Mucosa of descending colon (tissue), 3 donors: ENCODE data around the gene DDX55. TPM values are rescaled to one million over a fixed set of nuclear protein-coding genes. Genes with fewer than 3 reads are reported as not detected.
"Not testable (repeated sequence)": the region's sequence is repeated elsewhere in the genome, so short reads cannot be mapped to it uniquely, and the experiment has no call there.

Source experiments
- ATAC-seq: fragments of 200-7000 bp; cut with Tn5 transposase; one replicate; pipeline ENCODE4 v1.9.1; 2020; ENCODE audit warnings: mild to moderate bottlenecking, moderate library complexity
- DNase-seq, 3 donors: peaks; one replicate each; pipeline ENCODE4 v3.0.0-alpha.2; 2020
- H3K36me3 ChIP-seq: fragments of 200-600 bp; one replicate; pipeline ENCODE4 v1.8.0; 2021; ENCODE audit warnings: low read depth, mild to moderate bottlenecking
- H3K4me1 ChIP-seq: fragments of 200-600 bp; one replicate; pipeline ENCODE4 v1.8.0; 2021; ENCODE audit warnings: low read depth, mild to moderate bottlenecking
- H3K4me3 ChIP-seq: fragments of 200-600 bp; one replicate; pipeline ENCODE4 v1.8.0; 2021; ENCODE audit warnings: mild to moderate bottlenecking
- H3K9me3 ChIP-seq: fragments of 200-600 bp; one replicate; pipeline ENCODE4 v1.8.0; 2021; ENCODE audit warnings: mild to moderate bottlenecking
- CTCF ChIP-seq: fragments of 200-600 bp; IDR thresholded peaks from one replicate; pipeline ENCODE4 v1.8.0; 2022; ENCODE audit warnings: antibody characterized with exemption, mild to moderate bottlenecking
- intact Hi-C, 2 donors: fragments of 100-400 bp; cut with DNase I in 1 of 2; cut with micrococcal nuclease in 1 of 2; formaldehyde crosslinking; loops; one replicate each; pipeline versions ENCODE4 v1.11.0 to v1.11.1; 2022; cut with DNase I, micrococcal nuclease
- total RNA-seq, 3 donors: library from RNA; stranded (reverse); fragmentation: NEBNext Ultra II Directional in 2 of 3; extraction: Animal tissue kit (Norgen Biotek cat#: 25700) in 2 of 3; gene quantifications; one replicate each; pipeline versions ENCODE4 v1.2.1 to v1.2.4, GENCODE V29; 2021 to 2023
- donor health status: DM: no; HTN: no; CAD: no; lungs with moderate emphysema.
- donor health status: DM: no; HTN: no; CAD: no.
- donor health status: DM: no; HTN: yes; CAD: no.

Gene DDX55
- total RNA-seq, 3 donors from 2014 or later = 16.0 to 17.2 (median 16.8) TPM

- intact Hi-C loops = no loop called here
- TF ChIP-seq CTCF = no peak
These were observed 29.5 kb upstream of the DDX55 start for GRCh38 chr12:123572391-123572790.

GRCh38 chr12:123573870-123574269 lies 28.0 kb upstream of the DDX55 start:
- Histone ChIP-seq H3K4me3 (no peak overlapping the region), H3K4me1 (no peaks in the 10 kb centered on the region), H3K9me3 (no peaks in the 10 kb centered on the region), H3K36me3 (no peaks in the 10 kb centered on the region)
- no peak for DNase-seq
- intact Hi-C loops = no loop called here
- no peak for ATAC-seq
- TF ChIP-seq CTCF = no peak

More at GRCh38 chr12:123572391-123572790, 29.5 kb upstream of the DDX55 start:
- Histone ChIP-seq H3K4me3 (no peak overlapping the region), H3K9me3 (no peaks in the 10 kb centered on the region), H3K36me3 (no peaks in the 10 kb centered on the region), H3K4me1 (no peaks in the 10 kb centered on the region)
- ATAC-seq (no peak), DNase-seq (no peak)

- H3K4me3 ChIP-seq = no peak overlapping the region
- ATAC-seq = no peak
- no peaks in the 10 kb centered on the region for H3K36me3 ChIP-seq
- TF ChIP-seq CTCF = no peak
- intact Hi-C loops = no loop called here
- DNase-seq = no peak
- H3K9me3 ChIP-seq = no peaks in the 10 kb centered on the region
- no peaks in the 10 kb centered on the region for H3K4me1 ChIP-seq
These were observed 25.3 kb upstream of the DDX55 start for GRCh38 chr12:123576611-123577010.

GRCh38 chr12:123578243-123578642 lies 23.7 kb upstream of the DDX55 start:
- Histone ChIP-seq H3K36me3 (no peaks in the 10 kb centered on the region), H3K4me3 (no peak overlapping the region), H3K9me3 (no peaks in the 10 kb centered on the region), H3K4me1 (peaks cover 12% of the 10 kb centered on the region)
- intact Hi-C loops = no loop called here
- DNase-seq (no peak), ATAC-seq (no peak)
- TF ChIP-seq CTCF = no peak

GRCh38 chr12:123578829-123579228 lies 23.1 kb upstream of the DDX55 start:
- H3K36me3 ChIP-seq, H3K4me3 ChIP-seq, H3K9me3 ChIP-seq, intact Hi-C loops, ATAC-seq, DNase-seq: not testable (repeated sequence)
- H3K4me1 ChIP-seq = peaks cover 13% of the 10 kb centered on the region

GRCh38 chr12:123580772-123581171 lies 21.1 kb upstream of the DDX55 start:
- ATAC-seq (no peak), DNase-seq (no peak)
- no peak overlapping the region for H3K4me3 ChIP-seq
- intact Hi-C loops = no loop called here
- no peaks in the 10 kb centered on the region for H3K9me3 ChIP-seq
- no peak for TF ChIP-seq CTCF
- peaks cover 19% of the 10 kb centered on the region for H3K4me1 ChIP-seq
- H3K36me3 ChIP-seq = no peaks in the 10 kb centered on the region
